GM18951 (cell line): ENCODE measurements around the gene ITPR2.
"Not testable (repeated sequence)": the region's sequence is repeated elsewhere in the genome, so short reads cannot be mapped to it uniquely, and the experiment has no call there.

Source experiments
- POLR2A ChIP-seq: IDR thresholded peaks from 4 replicates; pipeline ENCODE4 v1.6.1; 2011; ENCODE audit warnings: mild to moderate bottlenecking; ENCODE audit not compliant: insufficient read length, insufficient read depth; ENCODE audit errors: extremely low read depth
- in situ Hi-C: fragments of 300-500 bp; cut with MboI; formaldehyde crosslinking; loops from one replicate; pipeline ENCODE4 v1.12.0; 2022; ENCODE audit warnings: low sequenced_read_pairs, mixed read lengths, inconsistent platforms; ENCODE audit not compliant: unreplicated experiment

The ITPR2 gene

DNA sequence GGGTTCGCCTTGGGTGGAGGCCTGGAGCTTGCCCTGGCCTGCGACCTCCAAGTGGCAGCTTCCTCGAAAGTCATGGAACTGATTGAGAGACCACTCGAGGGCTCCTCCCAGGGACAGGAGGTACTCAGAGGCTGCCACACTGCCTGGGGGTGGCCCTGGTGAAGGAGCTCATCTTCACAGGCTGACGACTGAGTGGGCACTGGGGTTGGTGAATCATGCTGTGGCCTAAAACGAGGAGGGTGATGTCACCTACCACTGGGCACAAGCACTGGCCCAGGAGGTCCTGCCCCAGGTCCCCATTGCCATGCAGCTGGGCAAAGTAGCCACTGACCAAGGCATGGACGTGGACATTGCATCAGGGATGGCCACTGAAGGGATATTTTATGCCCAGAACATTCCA is 32.1 kb downstream of the ITPR2 start:
- in situ Hi-C loops, result no loop called here

DNA sequence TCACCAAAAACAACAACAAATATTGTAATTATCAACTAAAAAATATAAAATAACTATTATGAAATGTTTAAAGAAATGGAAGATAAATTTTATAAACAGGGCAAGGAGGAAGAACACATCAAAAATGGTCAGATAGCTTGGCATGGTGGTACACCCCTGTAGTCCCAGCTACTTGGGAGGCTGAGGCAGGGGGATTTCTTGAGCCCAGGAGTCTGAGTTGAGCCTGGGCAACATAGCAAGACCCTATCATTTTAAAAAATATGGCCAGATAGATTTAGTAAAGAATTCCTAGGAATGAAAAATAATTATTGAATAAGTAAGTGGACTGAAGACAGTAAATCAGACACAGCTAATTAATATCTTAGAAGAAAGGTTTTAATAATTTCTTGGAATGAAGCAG is 32.6 kb downstream of the ITPR2 start:
- in situ Hi-C loops, result no loop called here
- TF ChIP-seq POLR2A, result no peak

More for the DNA sequence above, 32.1 kb downstream of the ITPR2 start:
- TF ChIP-seq POLR2A, result no peak

DNA sequence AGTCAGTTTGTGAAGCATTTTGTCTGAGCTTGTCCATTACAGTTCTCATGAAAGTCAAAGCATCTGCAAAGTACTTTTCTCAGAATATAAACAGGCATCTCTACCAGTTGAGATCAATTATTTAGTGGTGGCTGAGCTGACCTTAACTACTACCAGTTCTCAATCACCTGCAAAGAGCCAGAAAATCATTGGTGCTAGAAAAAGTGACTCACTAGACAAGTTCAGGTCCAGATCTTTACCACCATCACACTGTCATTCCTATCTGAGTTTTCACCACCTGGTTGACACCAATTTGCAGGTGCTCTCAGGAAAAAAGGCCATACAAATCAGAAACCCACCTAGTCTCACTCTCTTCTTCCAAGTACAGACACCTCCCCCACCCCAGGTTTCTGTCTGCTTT is 33.3 kb downstream of the ITPR2 start:
- no peak for TF ChIP-seq POLR2A
- in situ Hi-C loops, result no loop called here

DNA sequence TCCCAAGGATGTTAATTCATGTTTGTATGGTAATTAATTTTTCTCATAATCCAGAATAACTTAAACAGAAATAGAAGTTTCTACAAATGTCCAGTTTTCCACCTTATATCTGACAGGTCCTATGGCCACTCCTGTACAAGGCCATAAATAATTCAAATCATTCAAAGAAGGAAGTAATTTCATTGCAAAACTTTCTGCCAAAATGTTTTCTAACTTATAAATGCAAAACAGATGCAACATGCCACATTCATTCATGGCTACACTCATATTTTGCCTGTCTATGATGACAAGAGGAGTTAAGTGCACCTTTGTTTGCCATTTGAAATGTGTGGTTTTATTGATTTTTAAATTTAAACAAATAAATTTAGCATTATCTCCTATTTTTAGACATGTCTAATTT is 34.4 kb downstream of the ITPR2 start:
- in situ Hi-C loops, result no loop called here
- TF ChIP-seq POLR2A, result no peak

DNA sequence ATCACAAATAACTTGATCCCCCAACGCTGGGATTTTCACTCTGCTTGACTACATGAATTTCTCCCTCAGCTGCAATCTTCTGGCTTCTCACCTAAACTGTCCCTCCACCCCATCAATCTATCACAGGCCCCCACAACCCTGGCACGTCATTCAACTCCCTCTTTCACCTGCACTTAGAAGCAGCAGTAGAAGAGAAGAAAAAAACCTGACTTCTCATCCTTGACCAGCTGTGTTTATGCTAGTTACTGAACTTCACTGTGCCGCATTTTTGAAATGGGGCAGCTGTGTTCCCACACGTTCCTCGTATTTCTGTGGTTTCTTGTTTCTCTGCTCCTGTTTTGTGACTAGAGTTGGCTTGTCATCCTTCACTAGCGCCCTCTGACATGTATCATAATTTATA is 35.0 kb downstream of the ITPR2 start:
- TF ChIP-seq POLR2A, result no peak

DNA sequence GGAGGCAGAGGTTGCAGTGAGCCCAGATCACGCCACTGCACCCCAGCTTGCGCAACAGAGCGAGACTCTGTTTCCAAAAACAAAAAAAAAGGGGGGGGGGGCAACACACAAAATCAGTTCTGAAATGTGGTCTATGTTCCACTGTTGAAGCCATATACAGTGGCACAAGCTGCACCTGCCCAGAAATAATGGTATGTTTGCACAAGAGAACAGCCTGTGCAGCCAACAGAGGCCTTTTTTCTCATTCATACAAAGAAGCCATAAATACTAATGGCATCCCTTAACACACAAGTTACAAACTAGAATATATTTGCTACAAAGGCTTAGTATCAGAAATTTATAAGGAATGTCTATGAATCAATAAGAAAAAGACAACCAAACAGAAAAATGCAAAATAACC is 37.1 kb downstream of the ITPR2 start:
- no peak for TF ChIP-seq POLR2A
- in situ Hi-C loops, result no loop called here

More for the DNA sequence above, 35.0 kb downstream of the ITPR2 start:
- in situ Hi-C loops, result no loop called here

DNA sequence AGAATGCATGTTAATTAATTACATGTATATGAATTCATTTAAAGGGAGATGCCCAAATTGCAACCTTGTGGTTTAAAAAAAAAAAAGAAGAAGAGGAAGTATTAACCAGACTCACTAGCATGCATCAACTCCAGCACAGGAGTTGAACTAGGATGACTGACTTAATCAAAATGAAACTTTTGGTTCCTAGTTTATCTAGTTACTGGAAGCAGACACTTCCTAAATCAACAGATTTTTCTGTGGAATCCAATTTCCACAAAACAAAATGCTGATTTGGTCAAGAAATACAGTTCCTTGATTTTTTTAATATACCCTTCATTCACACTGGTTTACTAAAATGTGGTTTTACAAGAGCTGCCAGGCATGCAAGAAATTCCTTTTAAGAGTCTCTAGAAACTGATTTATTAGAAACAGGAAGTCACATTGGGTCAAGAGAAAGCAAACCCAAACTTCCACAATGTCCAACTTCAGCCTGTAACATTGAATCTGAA is 41.6 kb downstream of the ITPR2 start:
- in situ Hi-C loops, result no loop called here
- no peak for TF ChIP-seq POLR2A

DNA sequence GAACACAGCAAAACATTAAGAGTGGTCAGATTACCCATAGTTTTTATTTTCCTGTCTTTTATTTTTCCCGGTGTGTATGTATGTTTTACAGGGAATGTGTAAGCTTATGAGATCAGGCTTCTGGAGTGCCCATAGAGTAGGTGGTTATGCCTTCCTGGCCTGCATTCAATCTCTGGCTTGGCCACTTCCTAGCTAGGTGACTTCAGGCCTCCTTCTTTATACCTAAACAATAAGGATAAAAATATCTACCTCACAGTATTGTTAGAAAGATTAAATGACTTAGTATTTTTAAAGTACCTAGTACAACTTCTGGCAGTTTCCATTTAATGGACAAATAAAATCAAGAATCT is 42.4 kb downstream of the ITPR2 start:
- TF ChIP-seq POLR2A, result no peak
- in situ Hi-C loops, result no loop called here

DNA sequence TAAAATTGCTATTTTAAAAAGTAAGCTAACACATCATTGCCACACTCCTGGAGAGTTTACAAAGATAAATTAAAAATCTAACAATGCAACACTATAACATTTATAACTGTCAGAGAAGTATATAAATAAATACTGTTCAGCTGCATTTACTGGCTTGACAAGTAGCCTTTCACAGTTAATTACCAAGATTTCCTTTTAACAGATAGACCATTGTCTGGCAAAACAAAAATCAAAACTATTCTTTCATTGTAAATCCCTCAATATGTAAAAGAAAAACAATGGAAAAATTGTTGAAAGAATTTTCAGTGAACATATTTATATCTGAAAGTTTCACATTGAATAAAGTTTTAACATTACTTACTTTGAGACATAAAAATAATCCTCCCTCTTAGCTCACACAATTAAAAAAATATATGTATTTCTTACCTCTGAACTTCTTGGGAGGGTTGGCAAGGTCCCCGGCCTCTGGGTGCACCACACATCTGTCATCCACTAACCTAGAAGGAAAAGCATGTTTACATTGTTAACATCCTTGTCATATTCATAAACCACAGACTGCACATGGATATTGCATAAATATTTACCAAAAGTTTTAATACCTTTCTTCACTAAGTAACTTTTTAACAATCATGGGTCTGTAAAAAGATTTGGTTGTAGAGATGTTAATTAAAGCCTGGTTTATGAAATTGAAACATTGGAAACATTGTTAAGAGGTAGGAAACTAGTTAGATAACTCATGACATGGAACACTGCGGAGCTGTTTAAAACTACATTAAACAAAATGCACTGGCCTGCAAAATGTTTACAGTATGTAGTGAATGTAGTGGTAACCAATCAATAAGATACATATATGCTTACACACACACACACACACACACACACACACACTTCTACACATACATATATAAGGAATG is 43.0 kb downstream of the ITPR2 start:
- in situ Hi-C loops, result no loop called here

DNA sequence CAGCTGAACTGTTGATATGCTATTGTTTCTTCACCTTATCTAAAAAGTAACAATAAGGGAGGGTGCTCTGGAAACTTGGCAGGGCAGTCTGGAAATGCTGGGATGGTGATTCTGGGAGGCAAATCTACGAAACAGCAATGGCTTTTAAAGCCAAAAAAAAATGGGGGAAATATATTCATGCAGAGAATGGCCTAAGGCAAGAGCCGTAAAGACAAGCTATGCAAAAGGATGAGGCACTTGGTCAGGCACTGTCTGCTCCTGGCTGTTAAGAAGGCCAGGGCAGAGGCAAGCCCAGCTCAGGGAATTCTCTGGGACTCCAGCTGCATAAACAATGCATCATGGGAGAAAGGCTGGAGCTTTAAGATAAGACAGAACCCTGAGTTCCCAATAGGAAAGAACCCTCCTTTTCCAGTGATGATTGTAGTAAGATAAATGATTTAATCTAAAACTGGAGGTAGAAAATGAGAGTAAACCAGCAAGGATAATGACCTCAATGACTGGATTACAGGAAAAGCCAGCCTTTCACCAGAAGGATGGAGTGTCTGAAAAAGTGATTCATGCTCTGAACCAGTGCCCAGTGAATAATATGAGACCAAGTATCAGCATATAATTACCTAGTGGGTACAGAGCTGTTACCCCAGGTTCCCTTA is 46.0 kb downstream of the ITPR2 start:
- TF ChIP-seq POLR2A, result no peak
- in situ Hi-C loops, result no loop called here

More for the DNA sequence above, 43.0 kb downstream of the ITPR2 start:
- TF ChIP-seq POLR2A, result no peak

DNA sequence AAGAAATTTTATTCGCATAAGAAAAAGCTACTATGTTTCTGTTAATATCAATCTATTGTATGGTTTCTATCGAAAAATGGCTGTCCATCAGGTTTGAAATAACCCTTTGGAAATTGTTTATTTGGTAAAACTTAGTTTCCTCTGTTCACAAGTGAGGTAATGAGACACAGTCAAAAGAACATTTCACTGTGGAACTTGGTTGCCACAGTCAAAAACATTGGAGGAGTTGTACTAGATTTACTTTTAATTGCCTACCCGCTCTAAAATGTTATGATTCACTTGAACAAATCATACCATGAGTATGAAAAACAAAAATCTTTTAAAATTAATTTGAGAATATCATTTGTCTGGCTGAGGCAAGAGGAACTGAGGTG is 46.5 kb downstream of the ITPR2 start:
- in situ Hi-C loops, result no loop called here
- no peak for TF ChIP-seq POLR2A

DNA sequence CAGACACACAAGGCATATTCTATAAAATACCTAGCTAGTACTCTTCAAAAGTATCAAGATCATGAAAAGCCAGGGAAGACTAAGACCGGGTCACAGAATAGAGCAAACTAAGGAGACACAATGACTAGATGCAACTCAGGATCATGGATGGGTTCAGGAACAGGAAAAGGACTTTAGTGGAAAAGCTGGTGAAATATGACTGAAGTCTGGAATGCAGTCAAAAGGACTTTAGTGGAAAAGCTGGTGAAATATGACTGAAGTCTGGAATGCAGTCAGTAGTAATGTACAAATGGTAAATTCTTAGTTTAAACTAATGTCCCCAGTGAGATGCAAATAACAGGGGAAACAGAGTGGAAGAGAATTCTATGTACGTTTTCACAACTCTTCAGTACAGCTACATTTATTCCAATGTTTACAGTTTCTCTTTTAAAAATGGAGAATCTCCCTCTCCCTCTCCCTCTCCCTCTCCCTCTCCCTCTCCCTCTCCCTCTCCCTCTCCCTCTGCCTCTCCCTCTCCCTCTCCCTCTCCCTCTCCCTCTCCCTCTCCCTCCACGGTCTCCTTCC is 49.1 kb downstream of the ITPR2 start:
- in situ Hi-C loops, result not testable (repeated sequence)

DNA sequence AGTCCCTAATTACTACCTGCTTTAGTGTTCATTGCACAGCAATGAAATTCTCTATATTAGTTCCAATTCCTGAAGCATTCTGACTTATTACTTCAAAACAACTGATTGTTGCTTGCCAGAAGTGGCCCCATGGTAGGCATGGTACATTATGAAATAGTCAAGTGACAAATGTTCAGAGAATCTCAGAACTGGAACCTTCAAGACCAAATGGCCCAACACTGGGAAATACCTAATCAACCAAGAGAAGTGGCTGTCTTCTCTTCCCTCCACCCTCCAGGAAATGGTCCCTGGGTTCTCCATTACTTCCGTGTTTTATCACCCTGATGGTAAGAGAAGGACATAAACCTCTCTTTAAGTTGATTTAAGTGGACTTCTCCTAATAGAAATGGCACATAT is 49.9 kb downstream of the ITPR2 start:
- in situ Hi-C loops, result no loop called here
- no peak for TF ChIP-seq POLR2A
